ENCODE data around the gene PGBD2.
"Not testable (repeated sequence)": the region's sequence is repeated elsewhere in the genome, so short reads cannot be mapped to it uniquely, and the experiment has no call there.

The PGBD2 gene

DNA sequence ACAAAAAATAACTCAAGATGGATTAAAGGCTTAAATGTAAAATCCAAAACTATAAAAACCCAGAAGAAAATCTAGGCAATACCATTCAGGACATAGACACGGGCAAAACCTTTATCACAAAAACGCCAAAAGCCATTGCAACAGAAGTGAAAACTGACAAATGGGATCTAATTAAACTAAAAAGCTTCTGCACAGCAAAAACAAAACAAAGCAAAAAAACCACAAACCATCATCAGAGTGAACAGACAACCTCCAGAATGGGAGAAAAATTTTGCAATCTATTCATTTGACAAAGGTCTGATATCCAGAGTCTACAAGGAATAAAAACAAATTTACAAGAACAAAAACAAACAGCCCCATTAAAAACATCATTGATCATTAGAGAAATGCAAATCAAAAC, 4.5 kb upstream of the PGBD2 start:
- H3K9ac ChIP-seq (ENCODE audit: low read depth, low read length), result no peak overlapping the region

DNA sequence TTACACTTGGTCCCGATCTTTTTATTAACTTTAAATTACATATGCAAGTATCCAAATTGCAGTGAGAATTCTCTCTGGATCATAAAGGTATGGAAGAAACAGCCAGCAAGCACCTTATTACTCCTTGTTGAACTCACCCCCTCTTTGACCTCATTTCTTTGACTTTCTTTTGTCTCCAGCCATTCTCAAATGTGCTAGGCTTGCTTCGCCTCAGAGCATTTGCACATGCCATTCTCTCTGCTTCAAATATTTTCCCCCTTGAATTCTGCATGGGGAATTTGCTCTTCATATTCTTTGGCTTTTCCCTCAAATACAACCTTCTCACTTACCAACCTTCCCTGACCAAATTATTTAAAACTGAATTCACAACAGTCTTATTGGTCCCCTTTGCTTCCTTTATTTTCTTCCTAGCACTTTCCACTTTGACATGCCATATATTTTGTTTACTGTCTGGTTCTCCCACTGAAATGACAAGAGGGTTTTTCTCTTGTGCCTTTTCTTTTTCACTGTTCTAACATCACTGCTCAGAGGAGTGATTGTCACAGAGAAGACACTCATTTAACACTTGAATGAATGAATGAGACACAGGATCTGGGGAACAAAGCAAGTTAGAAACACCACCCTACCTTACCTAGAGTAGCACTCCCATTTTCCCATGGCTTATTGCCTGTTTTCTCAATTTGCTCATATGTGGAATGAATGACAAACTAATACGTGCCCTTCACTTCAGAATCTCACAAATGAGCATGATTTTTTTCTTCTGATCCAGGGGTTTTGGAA, 1.4 kb upstream of the PGBD2 start:
- Histone ChIP-seq H3K9ac (ENCODE audit: low read depth, low read length) (0 out of 2 replicates have a peak overlapping the region, but pooled peaks have one; percentile 65), H3K9me3 (ENCODE audit: control insufficient read depth, insufficient read depth, low read length) (no peaks in the 10 kb centered on the region), H3K4me1 (ENCODE audit: insufficient read depth, low read length) (peaks cover 19% of the 10 kb centered on the region), H3K36me3 (ENCODE audit: insufficient read depth, low read length) (no peaks in the 10 kb centered on the region)

More for the DNA sequence above, 4.5 kb upstream of the PGBD2 start:
- H3K9me3 ChIP-seq (ENCODE audit: control insufficient read depth, insufficient read depth, low read length), result no peaks in the 10 kb centered on the region
- H3K36me3 ChIP-seq (ENCODE audit: insufficient read depth, low read length), result no peaks in the 10 kb centered on the region
- H3K4me1 ChIP-seq (ENCODE audit: insufficient read depth, low read length), result peaks cover 19% of the 10 kb centered on the region

DNA sequence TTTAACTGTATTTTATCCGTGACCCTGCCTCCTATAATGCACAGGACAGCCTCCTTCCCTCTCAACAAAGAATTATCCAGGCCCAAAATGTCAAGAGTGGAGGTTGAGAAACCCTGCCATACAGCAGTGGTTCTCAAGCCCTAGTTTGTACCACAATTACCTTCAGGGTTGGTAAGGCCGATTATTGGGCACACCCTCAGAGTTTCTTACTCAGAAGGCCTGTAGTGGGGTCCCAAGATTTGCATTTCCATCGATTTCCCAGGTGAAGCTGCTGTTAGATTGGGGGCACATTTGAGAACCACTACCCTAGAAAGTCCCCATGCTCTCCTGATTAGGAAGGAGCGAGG, 400 bp upstream of the PGBD2 start:
- peak overlapping the region; percentile 65 for H3K9ac ChIP-seq (ENCODE audit: low read depth, low read length)
- no peaks in the 10 kb centered on the region; the same call in 1 of the 2 replicates for H3K36me3 ChIP-seq (ENCODE audit: insufficient read depth, low read length)
- no peaks in the 10 kb centered on the region for H3K9me3 ChIP-seq (ENCODE audit: control insufficient read depth, insufficient read depth, low read length)
- H3K4me1 ChIP-seq (ENCODE audit: insufficient read depth, low read length), result peaks cover 19% of the 10 kb centered on the region

DNA sequence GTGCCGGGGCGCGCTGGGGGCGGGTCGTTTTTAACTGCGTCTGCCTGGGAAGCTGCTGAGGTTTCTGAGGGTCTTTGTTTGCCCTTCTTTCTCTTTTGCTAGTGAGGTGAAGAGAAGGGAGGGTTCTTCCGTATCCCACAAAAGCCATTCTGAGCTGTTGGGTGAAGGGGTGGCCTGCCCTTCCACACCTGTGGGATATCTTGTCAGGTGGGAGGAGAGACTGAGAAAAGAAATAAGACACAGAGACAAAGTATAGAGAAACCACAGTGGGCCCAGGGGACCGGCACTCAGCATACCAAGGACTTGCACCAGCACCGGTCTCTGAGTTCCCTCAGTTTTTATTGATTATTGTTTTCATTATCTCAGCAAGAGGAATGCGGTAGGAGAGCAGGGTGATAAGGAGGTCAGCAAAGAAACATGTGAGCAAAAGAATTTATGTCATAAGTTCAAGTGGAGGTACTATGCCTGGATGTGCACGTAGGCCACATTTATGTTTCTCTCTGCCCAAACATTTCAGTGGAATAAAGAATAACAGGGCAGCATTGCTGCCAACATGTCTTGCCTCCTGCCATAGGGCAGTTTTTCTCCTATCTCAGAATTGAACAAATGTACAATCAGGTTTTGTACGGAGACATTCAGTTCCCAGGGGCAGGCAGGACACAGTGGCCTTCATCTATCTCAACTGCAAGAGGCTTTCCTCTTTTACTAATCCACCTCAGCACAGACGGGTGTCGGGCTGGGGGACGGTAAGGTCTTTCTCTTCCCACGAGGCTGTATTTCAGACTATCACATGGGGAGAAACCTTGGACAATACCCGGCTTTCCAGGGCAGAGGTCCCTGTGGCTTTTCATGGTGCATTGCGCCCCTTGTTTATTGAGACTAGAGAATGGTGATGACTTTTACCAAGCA, 972 bp downstream of the PGBD2 start:
- Histone ChIP-seq H3K9me3 (ENCODE audit: control insufficient read depth, insufficient read depth, low read length) (no peaks in the 10 kb centered on the region), H3K4me1 (ENCODE audit: insufficient read depth, low read length) (peaks cover 19% of the 10 kb centered on the region), H3K9ac (ENCODE audit: low read depth, low read length) (peak overlapping the region; percentile 92)

DNA sequence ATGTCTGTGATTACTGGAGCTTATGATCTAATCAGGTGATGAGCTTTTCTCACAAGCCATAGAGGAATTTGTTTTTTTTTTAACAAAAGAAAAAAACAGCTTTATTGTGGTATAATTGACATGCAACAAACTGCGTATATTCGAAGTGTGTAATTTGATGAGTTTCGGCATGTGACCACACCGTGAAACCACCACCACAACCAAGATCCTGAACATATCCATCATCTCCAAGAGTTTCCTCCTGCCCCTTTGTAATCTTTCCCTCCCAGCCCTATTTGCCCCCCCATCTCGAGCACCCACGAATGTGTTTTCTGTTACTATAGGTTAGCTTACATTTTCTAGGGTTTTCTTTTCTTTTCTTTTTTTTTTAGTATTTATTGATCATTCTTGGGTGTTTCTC, 4.7 kb downstream of the PGBD2 start:
- H3K9me3 ChIP-seq (ENCODE audit: control insufficient read depth, insufficient read depth, low read length), result no peaks in the 10 kb centered on the region
- no peak overlapping the region for H3K9ac ChIP-seq (ENCODE audit: low read depth, low read length)
- H3K36me3 ChIP-seq (ENCODE audit: insufficient read depth, low read length), result no peaks in the 10 kb centered on the region; the same call in none of the 2 replicates
- H3K4me1 ChIP-seq (ENCODE audit: insufficient read depth, low read length), result 0 out of 2 replicates have a peak, but pooled peaks cover 6% of the 10 kb centered on the region

More for the DNA sequence above, 972 bp downstream of the PGBD2 start:
- H3K36me3 ChIP-seq (ENCODE audit: insufficient read depth, low read length), result no peaks in the 10 kb centered on the region; the same call in 1 of the 2 replicates

DNA sequence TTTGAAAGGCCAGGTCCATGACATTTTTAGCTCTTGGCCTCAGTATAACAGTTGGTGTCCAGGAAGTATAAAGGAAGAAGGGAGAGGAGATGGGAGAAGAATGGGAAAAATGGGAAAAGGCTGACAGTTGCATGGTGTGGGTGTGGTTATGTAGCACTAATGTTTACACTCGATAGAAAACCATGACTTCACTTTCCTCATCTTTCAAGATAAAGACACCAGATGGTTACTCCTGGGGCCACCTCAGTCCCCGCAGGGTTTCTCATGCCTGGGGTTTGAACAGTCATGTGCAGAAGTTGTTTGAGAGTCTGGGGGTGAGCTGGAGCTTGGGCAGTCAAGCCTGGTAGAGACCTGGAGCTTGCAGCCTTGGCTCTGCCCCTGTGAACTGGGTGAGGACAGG, 7.9 kb downstream of the PGBD2 start:
- Histone ChIP-seq H3K9me3 (ENCODE audit: control insufficient read depth, insufficient read depth, low read length) (no peaks in the 10 kb centered on the region), H3K4me1 (ENCODE audit: insufficient read depth, low read length) (no peaks in the 10 kb centered on the region), H3K36me3 (ENCODE audit: insufficient read depth, low read length) (peaks cover 13% of the 10 kb centered on the region), H3K9ac (ENCODE audit: low read depth, low read length) (no peak overlapping the region)

DNA sequence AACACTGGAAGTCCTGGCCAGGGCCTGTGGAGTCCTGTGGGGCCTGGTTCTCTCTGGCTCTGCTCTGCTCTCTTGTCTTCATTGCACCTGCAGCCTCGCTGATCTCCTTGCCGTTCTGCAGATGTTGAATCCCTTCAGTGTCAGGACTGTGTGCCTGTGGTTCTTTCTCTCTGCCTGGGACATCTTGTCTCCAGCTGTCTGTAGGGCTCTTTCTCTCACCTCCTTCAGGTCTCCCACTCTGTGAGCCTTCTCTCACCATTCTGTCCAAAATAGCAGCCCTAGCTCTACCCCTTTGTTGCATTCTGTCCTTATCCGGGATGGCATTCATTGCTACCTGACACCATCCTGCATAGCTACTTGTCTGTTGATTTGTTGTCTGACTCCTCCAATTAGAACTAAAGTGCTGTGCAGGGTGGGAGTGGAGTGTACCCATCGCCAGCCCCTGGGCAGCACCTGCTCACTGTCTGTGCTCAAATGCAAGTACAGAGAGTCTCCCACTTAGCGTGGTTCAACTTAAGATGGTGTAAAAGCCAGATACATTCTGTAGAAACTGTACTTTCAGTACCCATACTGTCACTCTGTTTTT, 8.9 kb downstream of the PGBD2 start:
- H3K36me3 ChIP-seq (ENCODE audit: insufficient read depth, low read length), result peaks cover 13% of the 10 kb centered on the region
- no peaks in the 10 kb centered on the region for H3K9me3 ChIP-seq (ENCODE audit: control insufficient read depth, insufficient read depth, low read length)
- no peak overlapping the region for H3K9ac ChIP-seq (ENCODE audit: low read depth, low read length)
- no peaks in the 10 kb centered on the region for H3K4me1 ChIP-seq (ENCODE audit: insufficient read depth, low read length)

DNA sequence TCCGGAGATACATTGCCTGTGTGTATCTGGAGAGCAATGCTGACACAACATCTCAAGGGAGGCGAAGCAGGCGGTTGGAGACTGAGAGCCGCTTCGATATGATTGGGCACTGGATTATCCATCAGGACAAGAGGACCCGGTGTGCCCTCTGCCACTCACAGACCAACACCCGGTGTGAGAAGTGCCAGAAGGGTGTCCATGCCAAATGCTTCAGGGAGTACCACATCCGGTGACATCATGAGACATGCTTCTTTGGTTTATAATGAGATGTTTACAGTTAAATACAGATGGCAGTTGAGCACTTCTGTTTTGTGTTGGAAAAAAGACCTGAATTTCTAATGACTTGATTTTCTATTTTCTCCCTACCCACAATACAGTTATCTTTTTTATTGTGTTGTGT, 12.1 kb downstream of the PGBD2 start:
- Histone ChIP-seq H3K9ac (ENCODE audit: low read depth, low read length) (no peak overlapping the region), H3K36me3 (ENCODE audit: insufficient read depth, low read length) (peaks cover 13% of the 10 kb centered on the region), H3K9me3 (ENCODE audit: control insufficient read depth, insufficient read depth, low read length) (no peaks in the 10 kb centered on the region), H3K4me1 (ENCODE audit: insufficient read depth, low read length) (no peaks in the 10 kb centered on the region)

DNA sequence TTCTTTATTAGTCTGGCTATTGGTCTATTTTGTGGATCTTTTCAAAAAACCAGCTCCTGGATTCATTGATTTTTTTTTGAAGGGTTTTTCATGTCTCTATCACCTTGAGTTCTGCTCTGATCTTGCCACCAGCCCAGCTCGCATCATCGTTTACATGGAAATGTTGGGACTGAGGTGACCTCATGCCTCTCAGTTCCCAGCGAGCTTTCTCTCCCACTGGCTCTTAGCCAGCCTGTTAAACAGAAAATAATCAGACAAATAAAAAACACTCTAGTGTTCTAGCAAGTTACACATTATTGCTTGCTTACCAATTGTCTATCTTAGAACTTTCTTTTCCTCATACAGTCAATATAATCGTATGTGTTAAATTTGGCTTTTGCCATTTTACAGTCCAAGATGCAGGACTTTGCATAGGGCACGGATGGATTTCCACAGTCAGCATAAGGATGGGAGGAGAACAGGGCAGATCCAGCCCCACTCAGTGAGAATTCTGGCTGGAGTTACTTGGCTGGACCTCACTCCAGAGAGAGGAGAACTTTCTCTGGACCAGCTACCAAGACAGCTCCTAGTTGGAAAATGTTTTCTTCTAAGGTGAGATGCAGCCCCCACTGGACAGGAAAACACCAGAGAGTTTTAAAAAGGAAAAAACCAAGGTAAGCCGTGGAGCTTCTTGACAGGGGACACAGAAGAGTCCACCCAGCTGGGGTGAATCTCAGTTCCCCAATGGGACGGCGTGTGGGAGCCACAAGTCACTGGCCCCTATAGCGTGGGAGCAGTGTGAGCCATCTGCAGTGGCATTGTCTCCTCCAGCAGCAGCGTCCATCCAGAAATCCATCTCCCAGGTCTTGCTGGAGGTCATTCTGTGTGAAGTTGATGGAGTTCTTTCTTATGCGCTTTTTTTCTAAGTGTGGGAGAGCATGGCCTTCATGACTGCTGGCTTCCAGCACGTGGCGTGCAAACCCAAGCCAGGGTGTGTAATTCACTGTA, 17.6 kb downstream of the PGBD2 start:
- no peaks in the 10 kb centered on the region for H3K4me1 ChIP-seq (ENCODE audit: insufficient read depth, low read length)
- no peaks in the 10 kb centered on the region for H3K9me3 ChIP-seq (ENCODE audit: control insufficient read depth, insufficient read depth, low read length)
- no peak overlapping the region for H3K9ac ChIP-seq (ENCODE audit: low read depth, low read length)

DNA sequence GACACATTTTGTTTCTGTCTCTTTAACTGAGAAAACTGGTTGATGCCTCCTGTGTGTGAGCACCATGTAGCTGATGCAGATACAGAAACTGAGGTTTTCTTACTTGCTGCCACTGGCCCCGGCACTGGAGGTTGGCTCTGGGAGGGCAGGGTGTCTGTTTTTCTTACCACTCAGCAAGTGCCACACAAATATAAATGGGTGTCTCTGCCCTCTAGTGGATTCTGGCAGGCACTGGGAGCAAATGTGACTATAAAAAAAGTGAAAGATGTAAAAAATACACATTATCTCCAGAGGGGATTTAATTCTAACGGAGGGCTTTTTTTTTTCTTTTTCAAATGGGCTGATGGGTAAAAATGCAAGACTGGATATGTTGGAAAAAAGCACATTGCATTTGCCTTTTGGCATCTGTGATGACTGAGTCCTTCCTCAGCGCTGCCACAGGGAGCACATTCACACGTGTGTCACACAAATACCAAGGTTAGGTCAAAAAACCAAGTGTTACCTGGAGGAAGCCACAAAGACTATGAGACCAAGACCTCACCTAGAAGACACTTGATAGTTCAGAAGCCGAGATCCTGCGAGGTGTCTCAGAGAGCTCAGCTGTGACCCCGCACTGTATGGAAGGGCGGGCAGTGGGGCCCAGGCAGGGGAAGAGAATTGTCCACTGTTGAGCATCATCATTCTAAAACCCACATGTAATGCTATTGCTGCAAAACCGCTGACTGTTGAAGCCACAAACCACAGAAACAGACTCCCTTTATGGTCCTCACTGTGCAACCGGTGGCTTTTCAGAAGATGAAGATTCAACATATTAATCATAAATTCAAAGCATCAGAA, 18.9 kb downstream of the PGBD2 start:
- Histone ChIP-seq H3K9ac (ENCODE audit: low read depth, low read length) (no peak overlapping the region), H3K9me3 (ENCODE audit: control insufficient read depth, insufficient read depth, low read length) (no peaks in the 10 kb centered on the region), H3K36me3 (ENCODE audit: insufficient read depth, low read length) (no peaks in the 10 kb centered on the region), H3K4me1 (ENCODE audit: insufficient read depth, low read length) (no peaks in the 10 kb centered on the region)

More for the DNA sequence above, 17.6 kb downstream of the PGBD2 start:
- H3K36me3 ChIP-seq (ENCODE audit: insufficient read depth, low read length), result no peaks in the 10 kb centered on the region

DNA sequence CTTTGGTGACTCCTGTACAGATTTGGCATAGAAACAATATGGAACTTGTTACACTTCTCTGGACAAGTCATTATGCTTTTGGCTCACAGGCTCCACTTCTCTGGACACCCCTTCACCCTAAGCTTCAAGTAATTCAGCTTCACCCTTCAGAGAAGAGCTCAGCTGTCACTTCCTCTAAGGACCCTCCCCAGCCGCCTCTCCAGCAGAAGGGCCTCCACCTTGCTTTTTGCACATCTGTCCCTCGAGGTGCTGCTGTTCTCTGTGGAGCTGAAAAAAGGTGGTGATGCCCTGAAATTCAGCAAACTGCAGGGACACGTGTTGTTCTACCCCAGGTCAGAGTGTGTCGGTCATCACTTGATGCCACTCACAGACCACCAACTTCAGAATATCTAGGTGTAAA, 19.8 kb downstream of the PGBD2 start:
- not testable (repeated sequence) for H3K4me1 ChIP-seq (ENCODE audit: insufficient read depth, low read length); H3K36me3 ChIP-seq (ENCODE audit: insufficient read depth, low read length); H3K9ac ChIP-seq (ENCODE audit: low read depth, low read length); H3K9me3 ChIP-seq (ENCODE audit: control insufficient read depth, insufficient read depth, low read length)

DNA sequence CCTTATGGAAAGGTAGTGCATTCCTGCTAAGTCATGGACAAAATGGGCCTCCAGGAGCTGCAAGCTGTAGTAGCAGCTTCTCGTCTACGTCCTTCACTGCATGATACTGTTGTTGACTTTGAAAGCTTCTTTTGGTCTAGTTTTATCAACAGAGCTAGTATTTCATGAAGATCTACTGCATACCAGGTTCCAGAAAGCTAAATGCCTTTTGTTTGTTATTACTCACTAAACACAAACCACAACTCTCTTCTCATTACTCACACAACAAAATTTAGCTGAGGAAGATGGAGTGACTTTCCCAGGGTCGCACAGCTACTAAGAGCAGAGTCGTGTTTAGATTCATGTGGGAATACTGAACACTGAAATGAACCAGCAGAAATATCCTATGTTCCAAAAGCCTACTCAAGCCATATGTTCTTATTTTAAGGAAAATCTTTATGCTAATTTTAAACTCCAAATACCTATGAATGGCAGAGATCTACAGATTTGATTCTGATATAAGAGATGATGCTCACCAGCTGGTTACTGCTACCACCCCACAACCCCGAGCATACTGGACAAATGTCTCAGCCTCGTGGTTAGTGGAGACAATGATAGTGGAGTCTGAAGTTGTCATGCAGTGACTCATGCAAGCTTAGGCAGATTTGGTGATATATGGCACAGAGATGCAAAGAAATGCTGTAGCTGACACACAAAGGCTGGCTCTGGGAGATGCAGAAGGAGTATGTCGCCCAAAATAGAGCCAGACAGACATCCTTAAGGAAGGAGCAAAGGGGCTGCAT, 20.6 kb downstream of the PGBD2 start:
- H3K9ac ChIP-seq (ENCODE audit: low read depth, low read length), result no peak overlapping the region
- H3K36me3 ChIP-seq (ENCODE audit: insufficient read depth, low read length), result no peaks in the 10 kb centered on the region
- no peaks in the 10 kb centered on the region for H3K9me3 ChIP-seq (ENCODE audit: control insufficient read depth, insufficient read depth, low read length)
- H3K4me1 ChIP-seq (ENCODE audit: insufficient read depth, low read length), result no peaks in the 10 kb centered on the region
